OCI-LY7 (cell line): ENCODE measurements around the gene FGF5.

Experiments used
- CTCF ChIP-seq: fragments of 200-600 bp; sonication (generic); conservative IDR thresholded peaks from 2 replicates; pipeline ENCODE4 v1.5.1; 2014; ENCODE audit warnings: mild to moderate bottlenecking, antibody characterized with exemption, low read length, moderate library complexity, mixed read lengths
- EZH2phosphoT487 ChIP-seq: fragments of 200-600 bp; sonication (generic); IDR thresholded peaks from 2 replicates; pipeline ENCODE4 v1.6.1; 2018; ENCODE audit warnings: low read depth, borderline replicate concordance, mild to moderate bottlenecking, mixed run types, antibody characterized with exemption, low read length, moderate library complexity, mixed read lengths

DNA sequence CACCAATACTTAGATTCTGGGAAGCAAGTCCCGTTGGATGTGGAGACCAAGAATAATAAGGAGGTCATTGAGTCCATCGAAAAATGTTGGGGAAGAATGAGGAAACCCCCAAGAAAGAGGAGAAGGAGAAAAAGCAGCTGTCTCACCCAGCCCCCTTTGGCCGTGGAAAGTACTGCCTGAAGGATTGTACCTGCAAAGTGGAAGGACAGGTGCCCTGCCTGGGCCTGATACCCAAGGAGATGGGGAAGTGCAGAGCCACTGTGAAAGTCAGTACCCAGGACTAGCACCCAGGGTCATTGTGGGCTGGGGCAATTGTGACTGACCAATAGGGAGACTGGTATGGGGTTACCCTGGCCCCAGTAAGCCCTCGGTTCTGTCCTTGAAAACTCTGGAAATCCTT lies 55.3 kb downstream of the FGF5 start:
- TF ChIP-seq CTCF (no peak), EZH2phosphoT487 (no peak)
